Natural killer cell (primary cell): Measurements from ENCODE around the gene SUN5. TPM values are rescaled to one million over a fixed set of nuclear protein-coding genes. Genes with fewer than 3 reads are reported as not detected.

Experiments
- ATAC-seq, 3 donors: fragments of 150-1000 bp in 2 of 3; fragments of 200-7000 bp in 1 of 3; cut with Tn5 transposase; 1 replicate in 1 of 3; 2 replicates in 2 of 3; pipeline ENCODE4 v1.10.0; 2021; ENCODE audit warnings: mild to moderate bottlenecking in 2 of 3, moderate library complexity in 2 of 3
- DNase-seq, 2 donors: peaks; one replicate each; pipeline versions ENCODE4 v3.0.0 to v3.0.0-alpha.2; 2013 to 2021; ENCODE audit warnings: mixed read lengths in 1 of 2
- H3K27ac ChIP-seq: one replicate; pipeline ENCODE4 v1.5.1; 2013; ENCODE audit warnings: mild to moderate bottlenecking, low read length
- H3K27me3 ChIP-seq: one replicate; pipeline ENCODE4 v1.6.1; 2013; ENCODE audit warnings: low read length; ENCODE audit not compliant: control insufficient read depth, insufficient read depth
- H3K36me3 ChIP-seq: one replicate; pipeline ENCODE4 v1.6.1; 2013; ENCODE audit warnings: low read length; ENCODE audit not compliant: control insufficient read depth, insufficient read depth
- H3K4me1 ChIP-seq: one replicate; pipeline ENCODE4 v1.6.1; 2013; ENCODE audit warnings: low read length; ENCODE audit not compliant: control insufficient read depth, insufficient read depth
- H3K4me3 ChIP-seq: one replicate; pipeline ENCODE4 v1.5.1; 2013; ENCODE audit warnings: low read length
- H3K9me3 ChIP-seq: one replicate; pipeline ENCODE4 v1.6.1; 2013; ENCODE audit warnings: low read length; ENCODE audit not compliant: control insufficient read depth, insufficient read depth
- H3K27ac Mint-ChIP-seq, 2 donors: one replicate each; pipeline ENCODE4 v1.8.0; 2022; ENCODE audit warnings: mild to moderate bottlenecking in 2 of 2, mixed read lengths in 2 of 2, moderate library complexity in 1 of 2
- H3K27me3 Mint-ChIP-seq, 2 donors: one replicate each; pipeline ENCODE4 v1.8.0; 2022; ENCODE audit warnings: low read depth in 2 of 2, mixed read lengths in 2 of 2
- H3K36me3 Mint-ChIP-seq: one replicate; pipeline ENCODE4 v1.8.0; 2022; ENCODE audit warnings: mixed read lengths
- H3K4me1 Mint-ChIP-seq, 2 donors: one replicate each; pipeline ENCODE4 v1.8.0; 2022; ENCODE audit warnings: mixed read lengths in 2 of 2
- H3K4me3 Mint-ChIP-seq: one replicate; pipeline ENCODE4 v1.8.0; 2022; ENCODE audit warnings: mild to moderate bottlenecking, moderate library complexity, mixed read lengths
- H3K9me3 Mint-ChIP-seq, 2 donors: one replicate each; pipeline ENCODE4 v1.8.0; 2022; ENCODE audit warnings: mixed read lengths in 2 of 2
- WGBS: methylation state at CpG from one replicate; pipeline ENCODE4 v1.1.7; 2013; ENCODE audit warnings: missing lambda C conversion rate; ENCODE audit not compliant: insufficient coverage; 5-methylcytosine and 5-hydroxymethylcytosine counted together
- intact Hi-C: fragments of 100-400 bp; cut with micrococcal nuclease; formaldehyde crosslinking; loops from one replicate; pipeline ENCODE4 v1.14.2; 2022
- total RNA-seq, 4 donors: library from RNA; stranded (reverse); fragments of 120-200 nt in 1 of 4; gene quantifications; one replicate each; pipeline versions ENCODE4 v1.2.3 to v1.2.4, GENCODE V29; 2013 to 2022
- TF ChIP-seq, protein P1 (sequence below): fragments of 200-600 bp; IDR thresholded peaks from one replicate; pipeline ENCODE4 v1.8.0; 2022; ENCODE audit warnings: antibody characterized with exemption

Gene SUN5
- total RNA-seq, 3 donors from 2014 or later (not counting 1 experiment from before 2014, with no cell fraction given) = not detected

DNA sequence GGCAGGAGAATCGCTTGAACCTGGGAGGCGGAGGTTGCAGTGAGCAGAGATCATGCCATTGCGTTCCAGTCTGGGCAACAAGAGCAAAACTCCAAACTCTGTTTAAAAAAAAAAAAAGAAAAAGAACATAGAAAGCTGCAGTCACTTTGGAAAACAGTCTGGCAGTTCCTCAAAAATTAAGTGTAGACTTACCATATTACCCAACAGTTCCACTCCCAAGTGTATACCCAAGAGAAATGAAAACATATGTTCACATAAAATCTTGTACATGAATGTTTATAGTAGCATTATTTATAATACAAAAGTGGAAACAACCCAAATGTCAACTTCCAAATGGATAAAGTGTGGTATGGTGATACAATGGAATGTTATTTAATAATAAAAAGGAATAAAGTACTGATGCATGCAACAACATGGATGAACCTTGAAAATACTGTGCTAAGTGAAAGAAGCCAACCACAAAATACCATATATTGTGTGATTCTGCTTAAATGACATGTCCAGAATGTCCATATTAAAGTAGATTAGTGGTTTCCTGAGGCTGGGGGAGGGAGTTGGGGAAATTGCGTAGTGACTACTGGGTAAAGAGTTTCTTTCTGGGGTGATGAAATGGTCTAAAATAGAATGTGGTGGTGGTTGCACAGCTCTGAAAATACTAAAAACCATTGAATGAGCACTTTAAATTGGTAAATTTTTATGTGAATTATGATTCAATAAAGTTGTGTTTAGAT is 62.9 kb downstream of the SUN5 start:
- Mint-ChIP-seq H3K36me3 (no peaks in the 10 kb centered on the region), H3K4me1 (no peaks in the 10 kb centered on the region), H3K9me3 (no peaks in the 10 kb centered on the region), H3K27ac (no peak overlapping the region), H3K4me3 (no peak overlapping the region), H3K27me3 (peaks cover 6 to 8% of the 10 kb centered on the region in 2 donors)
- Histone ChIP-seq H3K27me3 (no peaks in the 10 kb centered on the region), H3K9me3 (no peaks in the 10 kb centered on the region), H3K36me3 (no peaks in the 10 kb centered on the region), H3K4me1 (no peaks in the 10 kb centered on the region), H3K27ac (no peak overlapping the region), H3K4me3 (no peak overlapping the region)
- DNase-seq (no peak), ATAC-seq (no peak)
- intact Hi-C loops = no loop called here
- TF ChIP-seq, protein P1, sequence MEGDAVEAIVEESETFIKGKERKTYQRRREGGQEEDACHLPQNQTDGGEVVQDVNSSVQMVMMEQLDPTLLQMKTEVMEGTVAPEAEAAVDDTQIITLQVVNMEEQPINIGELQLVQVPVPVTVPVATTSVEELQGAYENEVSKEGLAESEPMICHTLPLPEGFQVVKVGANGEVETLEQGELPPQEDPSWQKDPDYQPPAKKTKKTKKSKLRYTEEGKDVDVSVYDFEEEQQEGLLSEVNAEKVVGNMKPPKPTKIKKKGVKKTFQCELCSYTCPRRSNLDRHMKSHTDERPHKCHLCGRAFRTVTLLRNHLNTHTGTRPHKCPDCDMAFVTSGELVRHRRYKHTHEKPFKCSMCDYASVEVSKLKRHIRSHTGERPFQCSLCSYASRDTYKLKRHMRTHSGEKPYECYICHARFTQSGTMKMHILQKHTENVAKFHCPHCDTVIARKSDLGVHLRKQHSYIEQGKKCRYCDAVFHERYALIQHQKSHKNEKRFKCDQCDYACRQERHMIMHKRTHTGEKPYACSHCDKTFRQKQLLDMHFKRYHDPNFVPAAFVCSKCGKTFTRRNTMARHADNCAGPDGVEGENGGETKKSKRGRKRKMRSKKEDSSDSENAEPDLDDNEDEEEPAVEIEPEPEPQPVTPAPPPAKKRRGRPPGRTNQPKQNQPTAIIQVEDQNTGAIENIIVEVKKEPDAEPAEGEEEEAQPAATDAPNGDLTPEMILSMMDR = no peak
- WGBS = 77% methylated on average over 4 of the region's 4 CpGs

DNA sequence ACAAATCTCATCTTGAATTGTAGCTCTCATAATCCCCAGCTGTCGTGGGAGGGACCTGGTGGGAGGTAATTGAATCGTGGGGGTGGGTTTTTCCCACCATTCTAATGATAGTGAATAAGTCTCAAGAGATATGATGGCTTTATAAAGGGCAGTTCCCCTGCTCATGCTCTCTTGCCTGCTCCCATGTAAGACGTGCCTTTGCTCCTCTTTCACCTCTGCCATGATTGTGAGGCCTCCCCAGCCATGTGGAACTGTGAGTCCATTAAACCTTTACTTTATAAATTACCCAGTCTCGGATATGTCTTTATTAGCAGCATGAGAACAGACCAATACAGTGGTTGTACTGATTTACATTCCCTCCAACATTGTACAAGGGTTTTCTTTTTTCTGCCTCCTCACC is 69.7 kb downstream of the SUN5 start:
- 75% methylated on average over 3 of the region's 4 CpGs for WGBS
- peaks cover 0 to 2% of the 10 kb centered on the region in 2 donors for H3K27me3 Mint-ChIP-seq
- no peak overlapping the region for H3K27ac Mint-ChIP-seq

More for the DNA sequence above, 69.7 kb downstream of the SUN5 start:
- H3K9me3 ChIP-seq = no peaks in the 10 kb centered on the region
- H3K9me3 Mint-ChIP-seq = no peaks in the 10 kb centered on the region
- TF ChIP-seq, protein P1 = no peak
- DNase-seq = no peak
- no peaks in the 10 kb centered on the region for H3K4me1 Mint-ChIP-seq
- intact Hi-C loops = no loop called here
- no peaks in the 10 kb centered on the region for H3K36me3 ChIP-seq
- H3K36me3 Mint-ChIP-seq = no peaks in the 10 kb centered on the region
- no peaks in the 10 kb centered on the region for H3K4me1 ChIP-seq
- H3K27me3 ChIP-seq = no peaks in the 10 kb centered on the region
- H3K4me3 Mint-ChIP-seq = no peak overlapping the region
- no peak for ATAC-seq
- H3K27ac ChIP-seq = no peak overlapping the region
- no peak overlapping the region for H3K4me3 ChIP-seq

Other genes starting within 250 kb of the SUN5 start
- gene DNMT3B, start 242.0 kb downstream of the SUN5 start, total RNA-seq = under 1 TPM; 0.42 to 0.68 (median 0.43) TPM
- gene MAPRE1, start 184.5 kb downstream of the SUN5 start, total RNA-seq = 100 to 1,000 TPM; 133 to 139 (median 137) TPM
- gene EFCAB8, start 145.5 kb downstream of the SUN5 start, total RNA-seq = 1 to 10 TPM; 1.2 to 2.9 (median 2.3) TPM
- not detected for gene BPIFB2, start 3.3 kb upstream of the SUN5 start, total RNA-seq
- not detected for gene BPIFB6, start 27.2 kb upstream of the SUN5 start, total RNA-seq
- gene BPIFB3, start 49.5 kb upstream of the SUN5 start, total RNA-seq = not detected
- gene BPIFB4, start 75.2 kb upstream of the SUN5 start, total RNA-seq = not detected
- not detected for gene BPIFA2, start 163.7 kb upstream of the SUN5 start, total RNA-seq
- not detected for gene BPIFA3, start 212.9 kb upstream of the SUN5 start, total RNA-seq
- gene BPIFA1, start 231.6 kb upstream of the SUN5 start, total RNA-seq = not detected